8988T (cell line): ENCODE measurements around the gene RIPOR3.
A peak's percentile ranks its signal among the peaks of the same experiment; 100 is the strongest.
"Not testable (repeated sequence)": the region's sequence is repeated elsewhere in the genome, so short reads cannot be mapped to it uniquely, and the experiment has no call there.

Source experiments
- DNase-seq: peaks from one replicate; pipeline ENCODE4 v3.0.0; 2011

The RIPOR3 gene

GRCh38 chr20:50679753-50680104, 11.6 kb downstream of the RIPOR3 start:
- DNase-seq = no peak

- DNase-seq = no peak
Measured at GRCh38 chr20:50678169-50678898, 13.0 kb downstream of the RIPOR3 start.

GRCh38 chr20:50676858-50677257, 14.5 kb downstream of the RIPOR3 start:
- no peak for DNase-seq

GRCh38 chr20:50676377-50676731, 15.0 kb downstream of the RIPOR3 start:
- DNase-seq = not testable (repeated sequence)

GRCh38 chr20:50675671-50676376, 15.5 kb downstream of the RIPOR3 start:
- no peak for DNase-seq

- DNase-seq = no peak
Measured at GRCh38 chr20:50674138-50674825, 17.1 kb downstream of the RIPOR3 start.

- DNase-seq = no peak
Measured at GRCh38 chr20:50673466-50674137, 17.7 kb downstream of the RIPOR3 start.

GRCh38 chr20:50673146-50673465, 18.2 kb downstream of the RIPOR3 start:
- no peak for DNase-seq

GRCh38 chr20:50672400-50673145, 18.8 kb downstream of the RIPOR3 start:
- no peak for DNase-seq

- DNase-seq = no peak
Measured at GRCh38 chr20:50671626-50672025, 19.7 kb downstream of the RIPOR3 start.

GRCh38 chr20:50671010-50671409, 20.3 kb downstream of the RIPOR3 start:
- not testable (repeated sequence) for DNase-seq

GRCh38 chr20:50670126-50670862, 21.0 kb downstream of the RIPOR3 start:
- DNase-seq = peak; percentile 41

- no peak for DNase-seq
Measured at GRCh38 chr20:50668798-50669197, 22.5 kb downstream of the RIPOR3 start.

- no peak for DNase-seq
Measured at GRCh38 chr20:50668326-50668725, 23.0 kb downstream of the RIPOR3 start.

GRCh38 chr20:50666709-50667298, 24.5 kb downstream of the RIPOR3 start:
- no peak for DNase-seq

GRCh38 chr20:50664254-50664653, 27.1 kb downstream of the RIPOR3 start:
- DNase-seq = no peak

- DNase-seq = no peak
Measured at GRCh38 chr20:50663095-50663821, 28.1 kb downstream of the RIPOR3 start.

- DNase-seq = no peak
Measured at GRCh38 chr20:50659975-50660670, 31.2 kb downstream of the RIPOR3 start.

GRCh38 chr20:50658804-50659380, 32.5 kb downstream of the RIPOR3 start:
- DNase-seq = no peak

- DNase-seq = no peak
Measured at GRCh38 chr20:50655311-50655880, 35.9 kb downstream of the RIPOR3 start.
